Lower leg skin (tissue), 3 donors: ENCODE measurements around the gene MAP3K20.

Experiments used
- POLR2A ChIP-seq, 2 donors: fragments of 450-650 bp; IDR thresholded peaks; one replicate each; pipeline ENCODE4 v1.6.1; 2016 to 2017; ENCODE audit warnings: antibody characterized with exemption in 2 of 2, mild to moderate bottlenecking in 1 of 2, moderate library complexity in 1 of 2
- TF ChIP-seq, protein P1 (sequence below), 3 donors: fragments of 450-650 bp; IDR thresholded peaks; one replicate each; pipeline ENCODE4 v1.5.1; 2016; ENCODE audit warnings: antibody characterized with exemption in 3 of 3, mild to moderate bottlenecking in 3 of 3, moderate library complexity in 2 of 3

DNA sequence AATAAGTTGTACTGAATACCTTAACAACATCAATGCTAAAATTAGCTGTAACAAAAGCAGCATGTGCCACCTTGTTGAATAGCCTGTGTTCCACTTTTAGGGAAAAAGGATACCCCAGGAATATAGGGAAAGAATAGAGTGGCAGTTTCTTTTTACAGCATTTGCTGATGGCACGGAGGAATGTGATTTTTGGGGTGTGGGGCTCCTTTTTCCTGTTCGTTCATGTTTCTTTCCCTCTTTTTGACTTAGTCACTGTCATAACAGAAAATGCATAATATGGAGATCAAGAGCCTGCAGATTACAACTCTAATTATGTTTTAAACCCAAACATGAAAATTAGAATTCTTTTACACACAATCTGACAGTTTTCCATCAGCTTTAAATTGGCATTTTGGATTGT is 60.4 kb downstream of the MAP3K20 start:
- TF ChIP-seq, protein P1, sequence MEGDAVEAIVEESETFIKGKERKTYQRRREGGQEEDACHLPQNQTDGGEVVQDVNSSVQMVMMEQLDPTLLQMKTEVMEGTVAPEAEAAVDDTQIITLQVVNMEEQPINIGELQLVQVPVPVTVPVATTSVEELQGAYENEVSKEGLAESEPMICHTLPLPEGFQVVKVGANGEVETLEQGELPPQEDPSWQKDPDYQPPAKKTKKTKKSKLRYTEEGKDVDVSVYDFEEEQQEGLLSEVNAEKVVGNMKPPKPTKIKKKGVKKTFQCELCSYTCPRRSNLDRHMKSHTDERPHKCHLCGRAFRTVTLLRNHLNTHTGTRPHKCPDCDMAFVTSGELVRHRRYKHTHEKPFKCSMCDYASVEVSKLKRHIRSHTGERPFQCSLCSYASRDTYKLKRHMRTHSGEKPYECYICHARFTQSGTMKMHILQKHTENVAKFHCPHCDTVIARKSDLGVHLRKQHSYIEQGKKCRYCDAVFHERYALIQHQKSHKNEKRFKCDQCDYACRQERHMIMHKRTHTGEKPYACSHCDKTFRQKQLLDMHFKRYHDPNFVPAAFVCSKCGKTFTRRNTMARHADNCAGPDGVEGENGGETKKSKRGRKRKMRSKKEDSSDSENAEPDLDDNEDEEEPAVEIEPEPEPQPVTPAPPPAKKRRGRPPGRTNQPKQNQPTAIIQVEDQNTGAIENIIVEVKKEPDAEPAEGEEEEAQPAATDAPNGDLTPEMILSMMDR (IDR thresholded peaks at IDR 0.05) = no peak
- no peak for TF ChIP-seq POLR2A (IDR thresholded peaks at IDR 0.05)
